Measurements from ENCODE around the gene BLVRB.
A peak's percentile ranks its signal among the peaks of the same experiment; 100 is the strongest.
"Not testable (repeated sequence)": the region's sequence is repeated elsewhere in the genome, so short reads cannot be mapped to it uniquely, and the experiment has no call there.

The BLVRB gene

DNA sequence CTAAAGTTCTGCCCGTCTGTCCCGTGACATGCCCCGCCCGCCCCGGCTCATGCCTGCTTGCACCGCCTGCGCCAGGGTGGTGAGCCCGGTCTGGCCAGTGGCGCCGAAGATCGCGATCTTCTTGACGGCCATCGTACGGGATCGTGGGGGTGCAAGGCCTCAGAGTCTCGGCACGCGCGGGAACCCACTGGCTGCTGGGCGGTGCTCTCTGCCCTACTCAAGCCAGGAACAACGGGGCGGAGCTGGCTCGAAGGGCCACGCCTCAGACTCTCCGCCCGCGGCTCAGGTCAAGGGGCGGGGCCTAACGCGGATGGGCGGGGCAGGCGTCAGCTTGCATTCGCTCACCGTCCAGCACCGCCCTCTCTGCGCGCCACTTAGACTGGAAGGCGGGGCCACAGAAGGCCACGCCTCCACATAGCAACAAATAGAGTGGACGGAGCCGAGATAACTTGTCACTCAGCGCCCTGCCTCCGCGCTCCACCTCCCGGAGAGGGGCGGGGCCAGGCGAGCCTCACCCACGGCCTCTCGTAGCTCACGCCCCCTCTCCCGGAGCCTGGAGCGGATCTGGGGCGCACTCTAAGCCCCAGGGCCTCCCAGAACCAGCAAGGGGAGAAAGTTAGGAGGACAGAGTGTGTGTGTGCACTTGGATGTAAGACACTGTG, at the start of gene BLVRB:
Gene BLVRB (minus strand): TSS at position 189 of the 662 bp plus-strand sequence. CDS start 57 bp downstream, at position 132.
- DNase-seq: peak; percentile 96

DNA sequence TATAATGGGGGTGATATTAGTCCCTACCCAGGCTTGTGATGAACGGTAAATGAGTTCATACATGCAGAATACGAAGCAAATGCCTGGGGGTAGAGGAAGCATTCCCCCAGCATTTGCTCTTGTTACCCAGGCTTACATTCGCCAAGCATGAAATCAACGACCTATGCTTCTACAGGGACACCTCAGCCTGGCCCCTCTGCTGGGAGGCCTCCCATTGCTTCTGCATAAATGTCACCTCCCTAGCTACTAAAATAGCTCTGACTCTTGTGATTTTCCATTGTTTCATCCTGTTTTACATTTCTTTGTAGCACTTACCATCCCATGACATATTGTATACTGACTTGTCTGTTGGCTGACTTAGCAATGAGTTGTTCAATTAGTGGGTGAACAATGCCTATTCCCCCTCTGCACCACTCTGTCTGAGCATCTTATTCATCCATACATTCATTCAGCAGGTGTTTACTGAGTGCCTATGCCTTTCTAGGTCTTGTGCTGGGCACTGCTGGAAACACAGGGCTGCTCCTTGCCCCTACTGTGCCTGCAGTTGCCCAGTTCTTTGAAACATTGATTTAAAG, 48.3 kb upstream of the BLVRB start:
- no peak for DNase-seq

DNA sequence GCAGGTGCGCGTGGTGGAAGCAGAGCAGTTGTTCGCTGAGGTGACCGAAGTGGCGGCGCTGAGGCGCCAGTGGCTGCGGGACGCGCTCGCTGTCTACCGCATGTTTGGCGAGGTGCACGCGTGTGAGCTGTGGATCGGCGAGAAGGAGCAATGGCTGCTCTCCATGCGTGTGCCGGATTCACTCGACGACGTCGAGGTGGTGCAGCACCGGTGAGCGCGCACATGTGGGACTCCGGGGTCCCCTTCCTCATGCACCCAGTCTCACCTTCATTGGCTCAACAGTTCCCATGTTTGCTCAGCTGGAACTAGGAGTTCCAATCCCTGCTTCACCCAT, 47.8 kb upstream of the BLVRB start:
- DNase-seq: no peak

DNA sequence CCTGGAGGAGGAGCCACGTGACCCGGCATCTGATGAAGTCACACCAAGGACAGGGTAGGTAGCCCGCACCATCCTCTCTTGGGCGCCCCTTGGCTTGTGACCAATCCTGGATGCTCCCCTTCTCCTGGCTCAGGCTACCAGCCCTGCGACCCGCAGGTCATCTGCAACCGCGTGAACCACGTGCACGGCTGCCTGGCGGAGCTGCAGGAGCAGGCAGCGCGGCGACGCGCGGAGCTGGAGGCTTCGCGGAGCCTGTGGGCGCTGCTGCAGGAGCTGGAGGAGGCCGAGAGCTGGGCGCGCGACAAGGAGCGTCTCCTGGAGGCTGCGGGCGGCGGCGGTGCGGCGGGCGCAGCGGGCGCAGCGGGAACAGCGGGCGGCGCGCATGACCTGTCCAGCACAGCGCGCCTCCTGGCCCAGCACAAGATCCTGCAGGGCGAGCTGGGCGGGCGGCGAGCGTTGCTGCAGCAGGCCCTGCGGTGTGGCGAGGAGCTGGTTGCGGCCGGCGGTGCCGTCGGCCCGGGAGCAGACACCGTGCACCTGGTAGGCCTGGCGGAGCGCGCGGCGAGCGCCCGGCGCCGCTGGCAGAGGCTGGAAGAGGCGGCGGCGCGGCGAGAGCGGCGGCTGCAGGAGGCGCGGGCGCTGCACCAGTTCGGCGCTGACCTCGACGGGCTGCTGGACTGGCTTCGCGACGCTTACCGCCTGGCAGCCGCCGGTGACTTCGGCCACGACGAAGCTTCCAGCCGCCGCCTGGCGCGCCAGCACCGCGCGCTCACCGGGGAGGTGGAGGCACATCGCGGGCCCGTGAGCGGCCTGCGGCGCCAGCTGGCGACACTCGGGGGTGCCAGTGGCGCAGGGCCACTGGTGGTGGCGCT, 47.2 kb upstream of the BLVRB start:
- DNase-seq: peak; percentile 39

DNA sequence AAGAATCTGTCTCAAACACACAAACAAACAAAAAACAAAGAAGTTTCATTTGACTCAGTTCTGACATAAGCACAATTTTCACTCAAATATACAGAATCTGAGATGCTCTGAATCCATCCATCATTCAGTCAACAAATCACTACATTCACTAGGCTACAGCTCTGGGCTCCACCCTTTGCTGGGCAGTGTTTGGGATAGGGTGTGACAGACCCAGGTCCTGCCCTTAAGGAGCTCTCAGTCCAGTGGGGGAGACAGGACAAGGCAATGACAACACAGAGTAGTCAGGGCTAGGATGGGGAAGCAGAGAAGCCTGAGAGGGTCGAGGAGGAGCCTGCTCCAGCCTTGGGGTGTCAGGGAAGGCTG, 46.5 kb upstream of the BLVRB start:
- DNase-seq: no peak

DNA sequence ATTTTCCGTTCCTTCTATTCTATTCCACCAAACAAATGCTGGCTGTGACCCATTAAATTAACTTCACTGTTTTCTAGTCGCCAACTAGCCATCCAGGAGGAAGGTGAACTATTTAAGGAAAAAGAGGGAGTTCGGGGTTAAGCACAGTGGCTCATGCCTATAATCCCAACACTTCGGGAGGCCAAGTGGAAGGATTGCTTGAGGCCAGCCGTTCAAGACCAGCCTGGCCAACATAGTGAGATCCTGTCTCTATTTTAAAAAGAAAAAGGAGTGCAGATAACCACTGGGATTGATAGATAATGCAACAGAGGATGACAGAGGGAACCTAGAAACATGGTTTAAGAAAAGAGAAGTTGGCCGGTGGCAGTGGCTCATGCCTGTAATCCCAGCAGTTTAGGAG, 45.9 kb upstream of the BLVRB start:
- no peak for DNase-seq

DNA sequence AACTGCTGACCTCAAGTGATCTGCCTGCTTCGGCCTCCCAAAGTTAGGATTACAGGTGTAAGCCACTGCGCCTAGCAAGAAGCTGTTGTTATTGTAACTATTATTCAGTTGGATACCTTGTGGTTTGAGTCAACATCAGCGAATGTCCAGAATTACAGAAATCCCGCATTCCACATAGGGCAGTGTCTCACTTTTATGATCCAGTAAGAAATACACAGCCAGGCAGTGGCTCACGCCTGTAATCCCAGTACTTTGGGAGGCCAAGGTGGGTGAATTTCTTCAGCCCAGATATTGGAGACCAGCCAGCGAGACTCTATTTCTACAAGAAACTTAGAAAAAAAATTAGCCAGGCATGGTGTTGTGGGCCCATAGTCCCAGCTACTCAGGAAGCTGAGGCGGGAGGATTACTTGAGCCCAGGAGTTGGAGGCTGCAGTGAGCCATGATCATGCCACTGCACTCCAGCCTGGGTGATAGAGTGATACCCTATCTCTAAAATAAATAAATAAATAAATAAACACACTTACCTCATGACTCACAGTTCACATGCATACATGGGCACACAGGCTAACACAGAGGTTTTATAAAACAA, 45.1 kb upstream of the BLVRB start:
- DNase-seq: no peak

DNA sequence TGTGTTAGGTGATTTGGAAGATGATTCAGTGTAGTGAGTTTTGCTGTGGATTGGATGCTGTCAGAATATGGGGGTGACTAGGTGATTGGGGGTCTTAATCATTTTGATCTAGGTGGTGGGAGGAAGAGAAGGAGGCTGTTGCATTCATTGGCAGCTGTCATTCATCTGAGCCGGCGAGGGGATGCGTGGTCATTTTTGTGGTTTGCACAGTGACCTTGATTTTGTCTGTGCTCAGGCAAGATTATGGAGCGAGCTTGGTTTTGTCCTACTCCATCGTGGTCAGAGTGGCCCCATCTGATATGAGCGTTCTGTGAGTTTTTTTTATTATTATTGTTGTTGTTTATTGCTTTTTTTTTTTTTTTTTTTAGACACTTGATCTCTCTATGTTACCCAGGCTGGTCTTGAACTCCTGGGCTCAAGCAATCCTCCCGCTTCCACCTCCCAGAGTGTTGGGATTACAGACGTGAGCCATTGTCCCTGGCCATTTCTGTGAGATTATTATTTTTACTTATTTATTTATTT, 43.3 kb upstream of the BLVRB start:
- no peak for DNase-seq

DNA sequence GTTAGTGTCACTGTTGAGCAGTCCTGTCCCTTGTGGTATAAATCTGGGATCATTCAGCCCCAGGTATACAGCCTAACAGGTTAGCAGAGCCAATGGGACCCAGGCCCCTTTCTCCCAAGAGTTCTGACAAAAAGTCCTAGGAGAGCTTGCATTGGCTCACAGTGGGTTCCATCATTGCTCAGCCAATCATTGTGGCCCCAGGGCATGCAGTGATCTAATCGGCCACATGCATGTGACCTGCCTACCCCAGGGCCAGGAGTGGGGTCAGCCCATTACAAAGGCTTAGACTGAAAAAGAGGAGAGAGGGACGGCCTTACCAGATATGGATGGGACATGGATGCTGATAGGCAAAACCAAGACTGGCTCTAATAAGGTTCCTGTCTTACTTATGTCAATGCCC, 42.3 kb upstream of the BLVRB start:
- DNase-seq: no peak

GRCh38 chr19:40506099-40506498, 40.6 kb upstream of the BLVRB start:
- no peak for DNase-seq

DNA sequence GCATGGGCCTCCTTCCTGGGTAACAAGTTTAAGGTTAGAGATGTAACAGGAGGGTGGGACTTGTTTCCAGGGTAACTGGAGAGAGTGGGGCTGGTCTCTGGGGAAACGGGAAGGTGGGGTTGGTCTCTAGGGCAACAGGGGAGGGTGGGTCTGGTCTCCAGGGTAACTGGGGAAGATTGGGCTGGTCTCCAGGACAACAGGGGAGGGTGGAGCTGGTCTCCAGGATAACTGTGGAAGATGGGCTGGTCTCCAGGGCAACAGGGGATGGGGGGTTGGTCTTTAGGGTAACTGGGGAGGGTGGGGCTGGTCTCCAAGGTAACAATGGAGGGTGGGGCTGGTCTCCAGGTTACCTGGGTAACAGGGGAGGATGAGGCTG, 37.8 kb upstream of the BLVRB start:
- peak; percentile 80 for DNase-seq

DNA sequence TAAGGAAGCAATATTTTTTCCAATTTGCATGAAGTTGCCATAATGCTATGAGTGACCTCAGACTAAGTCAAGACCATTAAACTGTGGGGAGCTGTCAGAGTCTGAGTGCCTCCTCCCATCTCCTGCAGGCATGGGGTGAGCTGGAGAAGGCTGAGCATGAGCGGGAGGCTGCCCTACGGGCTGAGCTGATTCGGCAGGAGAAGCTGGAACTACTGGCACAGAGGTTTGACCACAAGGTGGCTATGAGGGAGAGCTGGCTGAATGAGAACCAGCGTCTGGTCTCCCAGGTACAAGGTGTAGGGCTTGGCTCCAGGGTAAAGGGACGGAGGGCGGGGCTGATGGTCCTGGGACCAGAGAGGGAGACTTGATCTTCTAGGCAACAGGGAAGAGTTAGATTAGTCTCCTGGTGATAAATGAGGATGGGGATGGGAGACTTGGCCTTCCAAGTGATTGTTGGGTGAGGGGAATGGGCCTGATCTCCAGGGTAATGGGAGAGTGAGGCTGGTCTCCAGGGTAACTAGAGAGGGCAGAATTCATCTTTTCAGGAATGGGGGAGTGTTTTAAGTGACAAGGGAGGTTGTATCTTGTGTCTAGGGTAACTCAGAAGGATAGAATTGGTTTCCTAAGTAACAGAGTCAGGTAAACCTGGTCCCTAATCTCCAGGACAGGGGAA, 37.2 kb upstream of the BLVRB start:
- peak; percentile 63 for DNase-seq

DNA sequence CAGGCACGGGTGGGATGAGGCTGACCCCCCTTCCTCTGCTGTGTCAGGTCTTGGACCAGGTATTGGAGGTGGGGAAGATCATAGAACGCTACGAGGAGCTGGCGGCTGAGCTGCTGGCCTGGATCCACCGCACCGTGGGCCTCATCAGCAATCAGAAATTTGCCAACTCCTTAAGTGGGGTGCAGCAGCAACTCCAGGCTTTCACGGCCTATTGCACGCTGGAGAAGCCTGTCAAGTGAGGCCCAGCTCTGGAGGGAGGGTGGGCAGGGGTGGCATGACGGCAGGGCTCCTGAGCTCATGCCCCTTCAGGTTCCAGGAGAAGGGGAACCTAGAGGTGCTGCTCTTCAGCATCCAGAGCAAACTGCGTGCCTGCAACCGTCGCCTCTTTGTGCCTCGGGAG, 36.5 kb upstream of the BLVRB start:
- peak; percentile 74 for DNase-seq

- DNase-seq: no peak
Observed at GRCh38 chr19:40501599-40501998, 36.1 kb upstream of the BLVRB start.

DNA sequence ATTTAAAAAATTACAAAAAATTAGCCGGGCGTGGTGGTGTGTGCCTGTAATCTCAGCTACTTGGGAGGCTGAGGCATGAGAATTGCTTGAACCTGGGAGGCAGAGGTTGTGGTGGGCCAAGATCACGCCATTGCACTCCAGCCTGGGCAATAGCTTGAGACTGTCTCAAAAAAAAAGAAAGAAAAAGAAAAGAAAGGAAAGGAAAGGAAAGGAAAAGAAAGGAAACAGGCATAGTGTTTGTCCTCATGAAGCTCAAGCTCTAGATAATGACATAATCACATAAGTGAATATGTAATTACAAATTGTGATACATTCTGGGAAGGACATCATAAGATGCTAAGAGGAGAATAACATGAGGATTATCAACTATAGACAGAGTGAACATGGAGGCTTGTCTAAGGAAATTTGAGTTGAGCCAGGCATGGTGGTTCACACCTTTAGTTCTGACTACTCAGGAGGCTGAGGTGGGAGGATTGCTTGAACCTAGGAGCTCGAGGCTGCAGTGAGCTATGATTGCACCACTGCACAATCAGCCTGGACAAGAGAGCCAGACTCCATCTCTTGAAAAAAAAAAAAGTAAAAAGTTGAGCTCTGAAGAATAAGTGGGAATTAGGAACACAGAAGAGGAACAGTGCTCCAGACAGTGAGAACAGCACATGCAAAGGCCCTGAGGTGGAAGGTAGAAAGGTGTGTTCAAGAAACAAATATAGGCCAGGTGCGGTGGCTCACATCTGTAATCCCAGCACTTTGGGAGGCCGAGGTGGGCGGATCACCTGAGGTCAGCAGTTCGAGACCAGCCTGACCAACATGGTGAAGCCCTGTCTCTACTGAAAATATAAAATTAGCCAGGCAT, 35.4 kb upstream of the BLVRB start:
- DNase-seq: not testable (repeated sequence)

GRCh38 chr19:40499320-40499719, 33.8 kb upstream of the BLVRB start:
- no peak for DNase-seq

DNA sequence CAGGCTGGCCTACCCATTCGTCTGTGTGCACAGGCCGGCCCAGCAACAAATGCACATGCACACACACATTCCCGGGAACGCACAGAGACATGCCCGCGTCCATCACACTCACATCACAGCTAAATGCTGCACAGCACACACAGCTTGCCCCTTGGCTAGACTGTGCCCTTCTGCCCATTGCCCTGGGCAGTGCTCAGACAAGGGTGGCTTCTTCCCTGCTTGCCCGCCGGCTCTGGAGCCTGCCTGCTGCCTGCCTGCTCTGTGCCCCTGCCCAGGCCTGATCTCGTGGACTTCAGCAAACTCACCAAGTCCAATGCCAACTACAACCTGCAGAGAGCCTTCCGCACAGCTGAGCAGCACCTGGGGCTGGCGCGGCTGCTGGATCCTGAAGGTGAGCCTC, 31.7 kb upstream of the BLVRB start:
- DNase-seq: no peak

DNA sequence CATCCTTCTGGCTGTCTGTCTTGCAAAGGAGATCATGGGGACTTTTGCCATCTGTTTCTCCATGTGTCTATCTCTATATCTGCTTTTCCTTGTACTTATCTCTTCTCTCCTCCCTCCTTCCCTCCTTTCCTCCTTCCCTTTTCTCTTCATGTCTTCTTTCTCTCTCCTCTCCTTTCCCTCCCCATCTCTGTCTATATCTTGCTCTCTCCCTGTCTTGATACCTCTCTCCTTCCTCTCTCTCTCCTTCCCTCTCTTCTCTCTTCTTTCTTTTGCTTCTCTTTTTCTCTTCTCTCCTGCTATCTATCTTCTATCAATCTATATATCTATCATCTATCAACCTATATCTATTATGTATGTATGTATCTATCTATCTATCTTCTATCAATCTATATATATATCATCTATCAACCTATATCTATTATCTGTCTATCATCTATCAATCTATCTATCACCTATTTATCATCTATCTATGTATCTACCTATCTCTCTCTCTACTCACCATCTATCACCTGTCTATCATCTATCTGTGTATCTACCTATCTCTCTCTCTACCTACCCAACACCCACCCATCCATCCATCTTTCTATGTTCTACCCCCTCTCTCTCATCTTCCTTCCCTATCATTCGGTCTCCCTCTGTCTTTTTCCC, 28.8 kb upstream of the BLVRB start:
- DNase-seq: no peak

DNA sequence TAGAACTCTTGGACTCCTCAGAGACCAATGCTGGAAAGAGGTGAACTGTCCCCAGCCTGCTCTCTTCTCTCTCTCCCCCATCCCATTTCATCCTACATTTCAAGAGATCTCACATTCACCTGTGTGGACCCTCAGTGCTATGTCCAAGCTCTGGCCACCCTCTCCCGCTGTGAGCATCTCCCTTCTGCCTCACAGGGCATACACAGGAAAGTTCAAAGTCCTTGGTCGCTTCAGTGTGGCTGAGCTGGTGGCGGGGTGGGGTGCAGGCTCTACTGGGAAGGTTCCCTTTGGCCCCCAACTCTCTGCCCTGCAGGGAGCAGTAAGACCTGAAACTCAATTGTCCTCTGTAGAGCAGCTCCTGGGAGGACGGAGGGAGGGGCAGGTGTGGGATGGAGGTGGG, 28.2 kb upstream of the BLVRB start:
- no peak for DNase-seq

DNA sequence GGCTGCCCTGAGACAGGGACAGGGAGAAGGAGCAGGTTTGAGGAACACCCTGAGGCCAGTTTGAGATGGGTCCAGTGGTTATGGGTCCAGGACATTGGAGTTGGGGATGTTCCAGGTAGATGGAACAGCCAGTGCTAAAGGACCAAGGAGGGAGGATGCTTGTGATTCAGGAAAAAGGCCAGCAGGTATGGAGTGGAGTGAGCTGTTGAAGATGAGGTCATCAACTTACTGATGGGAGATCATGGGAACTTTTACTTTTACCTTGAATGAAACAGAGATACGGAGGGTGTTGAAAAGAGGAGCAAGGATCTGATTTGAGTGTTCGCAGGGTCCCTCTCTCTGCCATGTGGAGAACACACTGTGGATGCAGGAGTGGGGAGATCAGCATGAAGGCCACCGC, 26.7 kb upstream of the BLVRB start:
- no peak for DNase-seq

- DNase-seq: no peak
Observed at GRCh38 chr19:40489882-40490230, 24.3 kb upstream of the BLVRB start.

DNA sequence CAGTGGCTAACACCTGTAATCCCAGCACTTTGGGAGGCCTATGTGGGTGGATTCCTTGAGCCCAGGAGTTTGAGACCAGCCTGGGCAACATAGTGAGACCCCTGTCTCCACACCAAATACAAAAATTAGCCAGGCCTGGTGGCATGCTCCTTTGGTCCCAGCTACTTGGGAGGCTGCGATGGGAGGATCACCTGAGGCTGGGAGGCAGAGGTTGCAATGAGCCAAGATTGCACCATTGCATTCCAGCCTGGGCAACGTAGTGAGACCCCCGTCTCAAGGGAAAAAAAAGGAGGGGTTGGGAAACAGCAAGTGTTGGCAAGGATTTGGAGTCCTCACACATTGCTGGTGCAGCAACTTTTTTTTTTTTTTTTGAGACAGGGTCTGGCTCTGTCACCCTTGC, 20.5 kb upstream of the BLVRB start:
- DNase-seq: no peak

Data from DMS79 treated with DMSO at 0.1 percent for 48 hours (cell line).